ENCODE results near the gene GM2A.

The GM2A gene

GRCh38 chr5:151267491-151268260, 14.7 kb downstream of the GM2A start:
- Histone ChIP-seq H3K4me3 (ENCODE audit: extremely low read depth, insufficient read depth, low read length, poor library complexity, severe bottlenecking) (no peak overlapping the region), H3K36me3 (ENCODE audit: control insufficient read depth, insufficient read depth, low read length) (peaks cover 9% of the 10 kb centered on the region), H3K4me1 (ENCODE audit: control insufficient read depth, insufficient read depth, low read length, poor library complexity, severe bottlenecking) (peaks cover 2% of the 10 kb centered on the region), H3K9me3 (ENCODE audit: control insufficient read depth, low read length) (no peaks in the 10 kb centered on the region), H3K27ac (ENCODE audit: low read depth, low read length, severe bottlenecking) (peak overlapping the region; percentile 4)
- 84 to 93% methylated on average over 4 to 7 of the region's 11 CpGs for WGBS, 2 experiments (ENCODE audit: insufficient coverage in 2 of 2)

GRCh38 chr5:151270599-151270998, 17.6 kb downstream of the GM2A start:
- no peak overlapping the region for H3K27ac ChIP-seq (ENCODE audit: low read depth, low read length, severe bottlenecking)
- H3K36me3 ChIP-seq (ENCODE audit: control insufficient read depth, insufficient read depth, low read length): peaks cover 9% of the 10 kb centered on the region
- peaks cover 2% of the 10 kb centered on the region for H3K4me1 ChIP-seq (ENCODE audit: control insufficient read depth, insufficient read depth, low read length, poor library complexity, severe bottlenecking)
- H3K9me3 ChIP-seq (ENCODE audit: control insufficient read depth, low read length): no peaks in the 10 kb centered on the region
- no peak overlapping the region for H3K4me3 ChIP-seq (ENCODE audit: extremely low read depth, insufficient read depth, low read length, poor library complexity, severe bottlenecking)
- no CpG with 5 or more reads among the region's 1 CpG for WGBS, 2 experiments (ENCODE audit: insufficient coverage in 2 of 2)

- Histone ChIP-seq H3K9me3 (ENCODE audit: control insufficient read depth, low read length) (no peaks in the 10 kb centered on the region), H3K4me1 (ENCODE audit: control insufficient read depth, insufficient read depth, low read length, poor library complexity, severe bottlenecking) (peaks cover 2% of the 10 kb centered on the region), H3K4me3 (ENCODE audit: extremely low read depth, insufficient read depth, low read length, poor library complexity, severe bottlenecking) (no peak overlapping the region), H3K36me3 (ENCODE audit: control insufficient read depth, insufficient read depth, low read length) (peaks cover 9% of the 10 kb centered on the region), H3K27ac (ENCODE audit: low read depth, low read length, severe bottlenecking) (no peak overlapping the region)
Observed at GRCh38 chr5:151271336-151271735, 18.4 kb downstream of the GM2A start.

- no peak overlapping the region for H3K4me3 ChIP-seq (ENCODE audit: extremely low read depth, insufficient read depth, low read length, poor library complexity, severe bottlenecking)
- H3K9me3 ChIP-seq (ENCODE audit: control insufficient read depth, low read length): no peaks in the 10 kb centered on the region
- no peaks in the 10 kb centered on the region for H3K4me1 ChIP-seq (ENCODE audit: control insufficient read depth, insufficient read depth, low read length, poor library complexity, severe bottlenecking)
- no peaks in the 10 kb centered on the region for H3K36me3 ChIP-seq (ENCODE audit: control insufficient read depth, insufficient read depth, low read length)
- no peak overlapping the region for H3K27ac ChIP-seq (ENCODE audit: low read depth, low read length, severe bottlenecking)
Observed at GRCh38 chr5:151274666-151275065, 21.7 kb downstream of the GM2A start.

GRCh38 chr5:151275803-151276202, 22.8 kb downstream of the GM2A start:
- no CpG with 5 or more reads among the region's 2 CpGs for WGBS, 2 experiments (ENCODE audit: insufficient coverage in 2 of 2)
- no peaks in the 10 kb centered on the region for H3K4me1 ChIP-seq (ENCODE audit: control insufficient read depth, insufficient read depth, low read length, poor library complexity, severe bottlenecking)
- no peaks in the 10 kb centered on the region for H3K36me3 ChIP-seq (ENCODE audit: control insufficient read depth, insufficient read depth, low read length)
- no peak overlapping the region for H3K27ac ChIP-seq (ENCODE audit: low read depth, low read length, severe bottlenecking)
- no peak overlapping the region for H3K4me3 ChIP-seq (ENCODE audit: extremely low read depth, insufficient read depth, low read length, poor library complexity, severe bottlenecking)
- no peaks in the 10 kb centered on the region for H3K9me3 ChIP-seq (ENCODE audit: control insufficient read depth, low read length)

- 93 to 100% methylated on average over 4 of the region's 5 CpGs for WGBS, 2 experiments (ENCODE audit: insufficient coverage in 2 of 2)
- Histone ChIP-seq H3K9me3 (ENCODE audit: control insufficient read depth, low read length) (no peaks in the 10 kb centered on the region), H3K4me3 (ENCODE audit: extremely low read depth, insufficient read depth, low read length, poor library complexity, severe bottlenecking) (no peak overlapping the region), H3K36me3 (ENCODE audit: control insufficient read depth, insufficient read depth, low read length) (no peaks in the 10 kb centered on the region), H3K4me1 (ENCODE audit: control insufficient read depth, insufficient read depth, low read length, poor library complexity, severe bottlenecking) (no peaks in the 10 kb centered on the region), H3K27ac (ENCODE audit: low read depth, low read length, severe bottlenecking) (no peak overlapping the region)
Observed at GRCh38 chr5:151278845-151279244, 25.9 kb downstream of the GM2A start.

GRCh38 chr5:151280443-151280842, 27.5 kb downstream of the GM2A start:
- H3K9me3 ChIP-seq (ENCODE audit: control insufficient read depth, low read length): no peaks in the 10 kb centered on the region
- no peak overlapping the region for H3K27ac ChIP-seq (ENCODE audit: low read depth, low read length, severe bottlenecking)
- no peaks in the 10 kb centered on the region for H3K4me1 ChIP-seq (ENCODE audit: control insufficient read depth, insufficient read depth, low read length, poor library complexity, severe bottlenecking)
- no peak overlapping the region for H3K4me3 ChIP-seq (ENCODE audit: extremely low read depth, insufficient read depth, low read length, poor library complexity, severe bottlenecking)
- WGBS, 2 experiments (ENCODE audit: insufficient coverage in 2 of 2): 100% methylated on average over 1 of the region's 2 CpGs; no CpG with 5 or more reads in 1 of the 2 experiments
- no peaks in the 10 kb centered on the region for H3K36me3 ChIP-seq (ENCODE audit: control insufficient read depth, insufficient read depth, low read length)

GRCh38 chr5:151281001-151281639, 28.1 kb downstream of the GM2A start:
- H3K4me1 ChIP-seq (ENCODE audit: control insufficient read depth, insufficient read depth, low read length, poor library complexity, severe bottlenecking): no peaks in the 10 kb centered on the region
- 89 to 92% methylated on average over 12 of the region's 13 CpGs for WGBS, 2 experiments (ENCODE audit: insufficient coverage in 2 of 2)
- H3K9me3 ChIP-seq (ENCODE audit: control insufficient read depth, low read length): no peaks in the 10 kb centered on the region
- no peak overlapping the region for H3K27ac ChIP-seq (ENCODE audit: low read depth, low read length, severe bottlenecking)
- no peak overlapping the region for H3K4me3 ChIP-seq (ENCODE audit: extremely low read depth, insufficient read depth, low read length, poor library complexity, severe bottlenecking)
- H3K36me3 ChIP-seq (ENCODE audit: control insufficient read depth, insufficient read depth, low read length): no peaks in the 10 kb centered on the region

GRCh38 chr5:151283120-151283825, 30.3 kb downstream of the GM2A start:
- no peaks in the 10 kb centered on the region for H3K9me3 ChIP-seq (ENCODE audit: control insufficient read depth, low read length)
- H3K4me3 ChIP-seq (ENCODE audit: extremely low read depth, insufficient read depth, low read length, poor library complexity, severe bottlenecking): no peak overlapping the region
- H3K27ac ChIP-seq (ENCODE audit: low read depth, low read length, severe bottlenecking): no peak overlapping the region
- no peaks in the 10 kb centered on the region for H3K4me1 ChIP-seq (ENCODE audit: control insufficient read depth, insufficient read depth, low read length, poor library complexity, severe bottlenecking)
- 85 to 100% methylated on average over 1 to 3 of the region's 4 CpGs for WGBS, 2 experiments (ENCODE audit: insufficient coverage in 2 of 2)
- H3K36me3 ChIP-seq (ENCODE audit: control insufficient read depth, insufficient read depth, low read length): no peaks in the 10 kb centered on the region

GRCh38 chr5:151284392-151284967, 31.5 kb downstream of the GM2A start:
- H3K9me3 ChIP-seq (ENCODE audit: control insufficient read depth, low read length): no peaks in the 10 kb centered on the region
- H3K27ac ChIP-seq (ENCODE audit: low read depth, low read length, severe bottlenecking): no peak overlapping the region
- H3K4me1 ChIP-seq (ENCODE audit: control insufficient read depth, insufficient read depth, low read length, poor library complexity, severe bottlenecking): no peaks in the 10 kb centered on the region
- H3K36me3 ChIP-seq (ENCODE audit: control insufficient read depth, insufficient read depth, low read length): no peaks in the 10 kb centered on the region
- WGBS, 2 experiments (ENCODE audit: insufficient coverage in 2 of 2): 8% methylated on average over 5 of the region's 8 CpGs; no CpG with 5 or more reads in 1 of the 2 experiments
- H3K4me3 ChIP-seq (ENCODE audit: extremely low read depth, insufficient read depth, low read length, poor library complexity, severe bottlenecking): no peak overlapping the region

Data from mesodermal cell (in vitro differentiated cells).